A549 (cell line): ENCODE measurements around the gene ACVRL1. TPM values are rescaled to one million over a fixed set of nuclear protein-coding genes. Genes with fewer than 3 reads are reported as not detected.

Experiments used
- ATAC-seq, 2 experiments: fragments of 200-7000 bp in 1 of 2; fragments of >200 bp in 1 of 2; cut with Nextera tagmentation in 1 of 2; cut with Tn5 transposase in 1 of 2; 3 replicates each; pipeline versions ENCODE4 v1.8.0 to v1.9.1; 2018 to 2020; ENCODE audit warnings: mild to moderate bottlenecking in 1 of 2, moderate library complexity in 1 of 2
- CTCF ChIA-PET: fragments of 300-600 bp; sonication (Branson Sonifier 250); formaldehyde crosslinking; extraction: SDS; loops from one replicate; lab custom pipeline; 2021; ENCODE audit warnings: antibody characterized with exemption, inconsistent platforms; lab: Yijun Ruan, JAX
- POLR2A ChIA-PET: fragments of 350-600 bp; formaldehyde crosslinking; extraction: SDS; loops from one replicate; lab custom pipeline; 2021; ENCODE audit warnings: antibody characterized with exemption, inconsistent platforms; lab: Yijun Ruan, JAX
- DNase-seq, 2 experiments: peaks; one replicate each; pipeline versions ENCODE4 v3.0.0 to v3.0.0-alpha.2; 2011 to 2016; ENCODE audit warnings: low read depth in 1 of 2, low spot score in 1 of 2
- FAIRE-seq: peaks from 2 replicates; lab custom pipeline; 2011; peaks lifted over from hg19 to GRCh38; lab: Jason Lieb, UNC
- H3K27ac ChIP-seq, 2 experiments: fragments of >200 bp; sonication (Bioruptor Twin); formaldehyde crosslinking; 3 replicates each; pipeline ENCODE4 v1.5.1; 2016 to 2017
- H3K4me1 ChIP-seq: fragments of >200 bp; sonication (Bioruptor Twin); formaldehyde crosslinking; 3 replicates; pipeline ENCODE4 v1.6.1; 2016
- H3K4me2 ChIP-seq: fragments of >200 bp; sonication (Bioruptor Twin); formaldehyde crosslinking; 3 replicates; pipeline ENCODE4 v1.6.1; 2016
- H3K4me3 ChIP-seq: fragments of >200 bp; sonication (Bioruptor Twin); formaldehyde crosslinking; 3 replicates; pipeline ENCODE4 v1.5.1; 2016
- H3K9me3 ChIP-seq: fragments of >200 bp; sonication (Bioruptor Twin); formaldehyde crosslinking; 3 replicates; pipeline ENCODE4 v1.6.1; 2016
- BCL3 ChIP-seq: fragments of >200 bp; sonication (Bioruptor Twin); formaldehyde crosslinking; IDR thresholded peaks from 3 replicates; pipeline ENCODE4 v1.6.1; 2016
- CBX8 ChIP-seq: fragments of 200-600 bp; sonication (generic); IDR thresholded peaks from 2 replicates; pipeline ENCODE4 v1.6.1; 2016
- CEBPB ChIP-seq, 2 experiments: fragments of >200 bp in 1 of 2; sonication (Bioruptor Twin) in 1 of 2; formaldehyde crosslinking in 1 of 2; IDR thresholded peaks; 2 replicates each; pipeline ENCODE4 v1.6.1; 2012 to 2016
- CHD2 ChIP-seq: fragments of 150-350 bp; IDR thresholded peaks from 2 replicates; pipeline ENCODE4 v1.6.1; 2014; ENCODE audit warnings: low read length; ENCODE audit not compliant: partially characterized antibody
- GATA3 ChIP-seq: IDR thresholded peaks from 2 replicates; pipeline ENCODE4 v1.6.1; 2012; ENCODE audit warnings: borderline replicate concordance
- HOXA7 ChIP-seq: fragments of 250-450 bp; sonication (Bioruptor Pico); IDR thresholded peaks from 2 replicates; pipeline ENCODE4 v1.5.0; 2020; ENCODE audit warnings: mild to moderate bottlenecking, moderate library complexity
- HOXB13 ChIP-seq: fragments of 250-450 bp; sonication (Bioruptor Pico); IDR thresholded peaks from 2 replicates; pipeline ENCODE4 v1.5.0; 2020; ENCODE audit warnings: low read depth, mild to moderate bottlenecking, moderate library complexity
- HOXB5 ChIP-seq: fragments of 250-450 bp; sonication (Bioruptor Pico); IDR thresholded peaks from 2 replicates; pipeline ENCODE4 v1.5.0; 2020; ENCODE audit warnings: mild to moderate bottlenecking, moderate library complexity
- JUNB ChIP-seq: fragments of >200 bp; sonication (Bioruptor Twin); formaldehyde crosslinking; IDR thresholded peaks from 2 replicates; pipeline ENCODE4 v1.6.1; 2016
- KDM1A ChIP-seq: fragments of 200-600 bp; sonication (generic); IDR thresholded peaks from 2 replicates; pipeline ENCODE4 v1.6.1; 2016; ENCODE audit warnings: low read depth, mild to moderate bottlenecking
- MYC ChIP-seq: IDR thresholded peaks from 2 replicates; pipeline ENCODE4 v1.6.1; 2012; ENCODE audit warnings: mild to moderate bottlenecking, inconsistent platforms, low read length, improper control_type of control experiment, borderline replicate concordance
- POLR2AphosphoS2 ChIP-seq: conservative IDR thresholded peaks from 2 replicates; pipeline ENCODE4 v1.6.1; 2012; ENCODE audit warnings: low read length, improper control_type of control experiment, inconsistent platforms
- RAD21 ChIP-seq, 2 experiments: fragments of >200 bp in 1 of 2; sonication (Bioruptor Twin) in 1 of 2; formaldehyde crosslinking in 1 of 2; IDR thresholded peaks in 1 of 2; conservative IDR thresholded peaks in 1 of 2; 2 replicates in 1 of 2; 3 replicates in 1 of 2; pipeline ENCODE4 v1.6.1; 2012 to 2018; ENCODE audit warnings: inconsistent platforms in 1 of 2
- RCOR1 ChIP-seq: fragments of 150-350 bp; IDR thresholded peaks from 2 replicates; pipeline ENCODE4 v1.6.1; 2014; ENCODE audit warnings: antibody characterized with exemption, low read length, low read depth
- TP53 ChIP-seq: fragments of 250-450 bp; sonication (Bioruptor Pico); IDR thresholded peaks from 2 replicates; pipeline ENCODE4 v1.5.0; 2021; ENCODE audit warnings: mild to moderate bottlenecking, moderate library complexity
- ZC3H11A ChIP-seq: fragments of 450-650 bp; IDR thresholded peaks from 2 replicates; pipeline ENCODE4 v1.6.1; 2014; ENCODE audit warnings: antibody characterized with exemption, mild to moderate bottlenecking
- ZFP36 ChIP-seq: fragments of 450-650 bp; IDR thresholded peaks from 2 replicates; pipeline ENCODE4 v1.6.1; 2014; ENCODE audit warnings: borderline replicate concordance; ENCODE audit not compliant: partially characterized antibody
- WGBS: methylation state at CpG from one replicate; pipeline ENCODE4 v1.1.6; 2017; ENCODE audit errors: missing lambda C conversion rate; 5-methylcytosine and 5-hydroxymethylcytosine counted together
- polyA plus RNA-seq, 4 experiments: library from polyadenylated mRNA; depleted of rRNA in 3 of 4; stranded (reverse); fragments of >200 nt; fragmentation: RNase III in 1 of 4; extraction: RNeasy Plus Mini Kit Qiagen cat#74134 plus additional on column Dnase treatment in 1 of 4; gene quantifications; 2 replicates in 3 of 4; 3 replicates in 1 of 4; pipeline ENCODE4 v1.2.3, GENCODE V29; 2011 to 2017
- TF ChIP-seq, protein P1 (sequence below): fragments of >200 bp; sonication (Bioruptor Twin); formaldehyde crosslinking; IDR thresholded peaks from 3 replicates; pipeline ENCODE4 v1.5.1; 2016

Gene ACVRL1
- polyA plus RNA-seq, 2 of the 4 experiments (the other 2 are of a cell fraction): 0.03 TPM; not detected in 1

DNA sequence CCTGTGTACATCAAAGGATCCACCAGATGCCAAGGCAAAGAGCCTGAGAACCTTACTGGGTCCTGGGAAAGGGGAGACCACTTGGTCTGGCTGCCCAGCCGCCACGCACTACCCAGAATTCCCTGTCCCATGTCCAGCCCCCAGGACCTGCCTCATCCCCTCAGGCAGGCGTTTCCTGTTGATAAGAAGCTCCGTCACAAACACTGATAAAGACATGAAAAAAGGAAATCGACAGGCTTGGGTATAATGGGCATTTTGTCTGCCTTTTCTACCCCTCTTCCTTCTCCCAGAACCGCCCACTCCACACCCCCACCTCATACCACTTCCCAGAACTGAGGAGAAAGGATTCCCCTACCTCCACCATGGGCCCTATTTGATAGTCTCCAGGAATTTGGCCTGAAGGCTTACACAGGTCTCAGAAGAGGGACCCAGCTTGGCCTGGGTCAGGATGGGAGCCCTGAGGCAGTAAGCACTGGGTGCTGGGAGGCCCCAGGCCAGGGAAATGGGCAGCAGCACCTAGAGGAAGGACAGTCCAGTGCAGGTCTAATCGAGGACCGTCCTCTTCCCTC is 18.8 kb downstream of the ACVRL1 start:
- ATAC-seq: peak; percentile 12 to 25; a peak in 1 of 6 replicates
- ChIA-PET POLR2A (no interaction called here), CTCF (interaction anchor here (0.7 to 1.8 kb wide), 8 partner anchors 8 to 51 kb away, joined by 3 to 7 read pairs (median 5); partner anchors contain the start of gene ACVRL1)
- WGBS: 69% methylated on average over 8 of the region's 8 CpGs
- Histone ChIP-seq H3K4me1 (peaks cover 7% of the 10 kb centered on the region; the same call in 2 of the 3 replicates), H3K4me3 (no peak overlapping the region), H3K9me3 (no peaks in the 10 kb centered on the region), H3K4me2 (no peak overlapping the region), H3K27ac (no peak overlapping the region)
- TF ChIP-seq HOXB13 (CRISPR knock-in tag) (no peak), RCOR1 (no peak), JUNB (no peak), TP53 (CRISPR knock-in tag) (no peak), CEBPB (IDR thresholded peaks at IDR 0.05) (no peak), GATA3 (no peak), CHD2 (no peak)
- TF ChIP-seq, protein P1, sequence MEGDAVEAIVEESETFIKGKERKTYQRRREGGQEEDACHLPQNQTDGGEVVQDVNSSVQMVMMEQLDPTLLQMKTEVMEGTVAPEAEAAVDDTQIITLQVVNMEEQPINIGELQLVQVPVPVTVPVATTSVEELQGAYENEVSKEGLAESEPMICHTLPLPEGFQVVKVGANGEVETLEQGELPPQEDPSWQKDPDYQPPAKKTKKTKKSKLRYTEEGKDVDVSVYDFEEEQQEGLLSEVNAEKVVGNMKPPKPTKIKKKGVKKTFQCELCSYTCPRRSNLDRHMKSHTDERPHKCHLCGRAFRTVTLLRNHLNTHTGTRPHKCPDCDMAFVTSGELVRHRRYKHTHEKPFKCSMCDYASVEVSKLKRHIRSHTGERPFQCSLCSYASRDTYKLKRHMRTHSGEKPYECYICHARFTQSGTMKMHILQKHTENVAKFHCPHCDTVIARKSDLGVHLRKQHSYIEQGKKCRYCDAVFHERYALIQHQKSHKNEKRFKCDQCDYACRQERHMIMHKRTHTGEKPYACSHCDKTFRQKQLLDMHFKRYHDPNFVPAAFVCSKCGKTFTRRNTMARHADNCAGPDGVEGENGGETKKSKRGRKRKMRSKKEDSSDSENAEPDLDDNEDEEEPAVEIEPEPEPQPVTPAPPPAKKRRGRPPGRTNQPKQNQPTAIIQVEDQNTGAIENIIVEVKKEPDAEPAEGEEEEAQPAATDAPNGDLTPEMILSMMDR: no peak
- no peak for FAIRE-seq
- DNase-seq: no peak

DNA sequence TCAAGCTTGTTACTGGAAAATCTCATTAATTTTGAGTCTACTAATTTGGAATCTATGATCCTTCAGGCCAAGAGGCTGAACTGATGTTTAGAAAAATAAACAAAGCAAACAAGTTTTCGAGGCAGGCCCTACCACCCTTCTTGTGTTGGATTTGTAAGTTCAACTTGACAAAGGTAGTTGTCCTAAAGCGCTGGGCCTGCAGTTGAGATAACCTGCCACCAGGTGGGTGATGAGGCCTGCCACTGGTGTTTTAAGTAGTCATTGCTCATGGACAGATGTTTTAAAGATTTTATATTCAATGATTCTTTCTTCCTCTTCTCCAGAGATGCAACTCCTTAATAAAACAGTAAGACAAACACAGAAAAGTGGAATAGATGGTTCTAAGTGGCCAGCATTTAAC is 19.4 kb downstream of the ACVRL1 start:
- no peak for FAIRE-seq
- WGBS: 88% methylated on average over 2 of the region's 2 CpGs
- no peaks in the 10 kb centered on the region for H3K9me3 ChIP-seq
- H3K4me1 ChIP-seq: peaks cover 7% of the 10 kb centered on the region; the same call in 2 of the 3 replicates
- H3K4me3 ChIP-seq: no peak overlapping the region
- TF ChIP-seq MYC (no peak), RAD21 (conservative IDR thresholded peaks at IDR 0.05 in 1 of 2, IDR thresholded peaks at IDR 0.05 in 1 of 2) (peak; percentile 30 to 52; a peak in 3 of 5 replicates)
- TF ChIP-seq, protein P1: peak; percentile 38; the same call in 2 of the 3 replicates
- ChIA-PET CTCF (interaction anchor here (0.7 to 1.8 kb wide), 11 partner anchors 8 to 505 kb away, joined by 3 to 7 read pairs (median 5); partner anchors contain the start of gene ACVRL1), POLR2A (no interaction called here)
- H3K27ac ChIP-seq: no peak overlapping the region
- peak in 1 of 2 experiments; percentile 64; a peak in 3 of 6 replicates for ATAC-seq
- H3K4me2 ChIP-seq: no peak overlapping the region
- peak; percentile 48 to 71 for DNase-seq

DNA sequence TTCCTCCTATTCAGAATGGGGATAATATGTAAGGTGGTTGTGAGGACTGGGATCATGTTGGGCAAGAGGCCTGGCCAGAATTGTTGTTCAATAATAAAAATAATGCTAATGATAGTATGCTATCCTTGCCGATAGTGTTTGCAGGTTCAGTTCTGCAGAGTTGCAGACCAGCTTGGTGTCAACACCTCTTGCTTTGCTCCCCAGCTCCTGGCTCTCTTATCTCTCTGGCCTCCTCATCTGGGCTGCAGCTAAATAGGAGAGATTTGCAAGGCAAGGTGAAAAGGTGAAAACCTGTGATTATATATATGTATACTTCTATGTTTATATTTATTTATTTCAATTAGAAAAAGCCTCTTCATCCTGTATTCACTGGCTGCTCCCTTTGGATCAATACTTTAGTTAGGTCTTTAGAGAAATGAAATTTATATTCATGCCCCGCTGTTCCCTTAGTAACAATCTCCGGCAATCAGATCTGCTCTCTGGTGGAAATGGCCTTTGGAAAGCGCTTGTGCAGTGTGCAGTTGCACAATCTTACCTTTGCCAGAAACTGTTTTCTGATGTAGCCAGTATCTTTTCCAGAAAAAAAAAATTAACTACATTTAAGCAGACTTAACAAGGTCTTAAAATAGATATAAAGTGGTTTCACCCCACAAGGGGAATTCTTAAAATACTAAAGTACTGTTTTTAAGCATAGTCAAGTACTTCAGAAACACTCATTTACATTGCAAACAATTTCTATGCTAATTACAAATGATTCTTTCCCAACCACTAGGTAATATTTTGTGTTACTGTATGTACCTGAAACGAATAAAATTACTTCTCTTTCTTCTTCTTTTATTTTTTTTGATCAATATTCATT is 25.1 kb downstream of the ACVRL1 start:
- POLR2A ChIA-PET: no interaction called here

More for the DNA sequence above, 25.1 kb downstream of the ACVRL1 start:
- Histone ChIP-seq H3K4me1 (no peaks in the 10 kb centered on the region), H3K27ac (no peak overlapping the region), H3K4me2 (no peak overlapping the region), H3K4me3 (no peak overlapping the region), H3K9me3 (no peaks in the 10 kb centered on the region)
- no peak for ATAC-seq
- FAIRE-seq: no peak
- TF ChIP-seq BCL3: no peak
- TF ChIP-seq KDM1A: no peak
- no peak for TF ChIP-seq HOXB5 (CRISPR knock-in tag)
- TF ChIP-seq POLR2AphosphoS2: no peak
- TF ChIP-seq JUNB: no peak
- no peak for TF ChIP-seq HOXA7 (CRISPR knock-in tag)
- no peak for TF ChIP-seq HOXB13 (CRISPR knock-in tag)
- TF ChIP-seq ZC3H11A: no peak
- TF ChIP-seq ZFP36: no peak
- no peak for TF ChIP-seq CBX8
- no peak for DNase-seq
- 65% methylated on average over 5 of the region's 5 CpGs for WGBS
- CTCF ChIA-PET: interaction anchor here (0.6 to 9.1 kb wide), 3 partner anchors 10 to 89 kb away, joined by 3 to 69 read pairs (median 4); no protein-coding TSS in a partner anchor
